Keratinocyte (primary cell): ENCODE data around the gene TAS1R3.

ENCODE experiments used
- EZH2 ChIP-seq: IDR thresholded peaks from one replicate; pipeline ENCODE4 v1.6.1; 2012; ENCODE audit warnings: inconsistent platforms, mild to moderate bottlenecking, low read length, moderate library complexity
- TF ChIP-seq, protein P1 (sequence below), 3 experiments: IDR thresholded peaks in 1 of 3; conservative IDR thresholded peaks in 1 of 3; optimal IDR thresholded peaks in 1 of 3; 2 replicates in 2 of 3; 3 replicates in 1 of 3; pipeline versions ENCODE3 to v1.5.1; 2011; ENCODE audit warnings: low read length in 3 of 3, mild to moderate bottlenecking in 3 of 3, moderate library complexity in 2 of 3, control low read depth in 1 of 3, inconsistent platforms in 1 of 3; ENCODE audit not compliant: insufficient read depth in 2 of 3; ENCODE audit errors: extremely low read depth in 1 of 3

DNA sequence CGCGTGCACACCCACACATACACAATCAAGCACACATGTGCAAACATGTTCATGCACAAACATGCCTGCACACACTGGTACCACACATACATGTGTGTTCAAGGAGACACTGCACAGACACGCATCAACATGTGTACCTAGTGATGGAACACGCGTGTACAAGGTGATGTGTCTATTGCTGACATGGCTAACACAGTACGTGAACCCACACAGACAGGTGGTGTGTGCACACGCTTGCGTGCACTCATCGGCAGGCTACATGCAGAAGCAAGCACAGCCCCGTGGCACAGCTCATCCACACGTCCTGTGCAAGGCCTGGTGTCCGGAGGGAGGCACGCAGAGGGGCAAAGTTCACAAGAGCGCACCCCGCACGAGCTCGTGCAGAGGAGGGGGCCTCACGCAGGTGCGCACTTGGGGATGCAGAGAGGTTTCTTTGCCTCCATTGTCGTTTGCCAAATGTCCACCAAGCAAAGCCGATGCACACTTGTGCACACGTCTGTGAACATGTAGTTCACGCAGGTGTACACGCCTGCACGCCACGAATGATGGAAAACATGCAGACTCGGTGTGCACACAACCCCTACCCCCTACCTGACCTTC lies 24.3 kb upstream of the TAS1R3 start:
- TF ChIP-seq, protein P1, sequence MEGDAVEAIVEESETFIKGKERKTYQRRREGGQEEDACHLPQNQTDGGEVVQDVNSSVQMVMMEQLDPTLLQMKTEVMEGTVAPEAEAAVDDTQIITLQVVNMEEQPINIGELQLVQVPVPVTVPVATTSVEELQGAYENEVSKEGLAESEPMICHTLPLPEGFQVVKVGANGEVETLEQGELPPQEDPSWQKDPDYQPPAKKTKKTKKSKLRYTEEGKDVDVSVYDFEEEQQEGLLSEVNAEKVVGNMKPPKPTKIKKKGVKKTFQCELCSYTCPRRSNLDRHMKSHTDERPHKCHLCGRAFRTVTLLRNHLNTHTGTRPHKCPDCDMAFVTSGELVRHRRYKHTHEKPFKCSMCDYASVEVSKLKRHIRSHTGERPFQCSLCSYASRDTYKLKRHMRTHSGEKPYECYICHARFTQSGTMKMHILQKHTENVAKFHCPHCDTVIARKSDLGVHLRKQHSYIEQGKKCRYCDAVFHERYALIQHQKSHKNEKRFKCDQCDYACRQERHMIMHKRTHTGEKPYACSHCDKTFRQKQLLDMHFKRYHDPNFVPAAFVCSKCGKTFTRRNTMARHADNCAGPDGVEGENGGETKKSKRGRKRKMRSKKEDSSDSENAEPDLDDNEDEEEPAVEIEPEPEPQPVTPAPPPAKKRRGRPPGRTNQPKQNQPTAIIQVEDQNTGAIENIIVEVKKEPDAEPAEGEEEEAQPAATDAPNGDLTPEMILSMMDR (optimal IDR thresholded peaks at IDR 0.05 in 1 of 3, IDR thresholded peaks at IDR 0.05 in 1 of 3, conservative IDR thresholded peaks at IDR 0.05 in 1 of 3; ENCODE audit: extremely low read depth in 1 of 3, insufficient read depth in 2 of 3, low read length in 3 of 3): no peak
- TF ChIP-seq EZH2: no peak
